PC-3 (cell line): Measurements from ENCODE around the gene LILRA2.
"Not testable (repeated sequence)": the region's sequence is repeated elsewhere in the genome, so short reads cannot be mapped to it uniquely, and the experiment has no call there.

Experiments
- EZH2 ChIP-seq: fragments of 300-600 bp; sonication (generic); IDR thresholded peaks from one replicate; pipeline ENCODE4 v1.6.1; 2017; ENCODE audit warnings: antibody characterized with exemption, mild to moderate bottlenecking, low read length; ENCODE audit not compliant: unreplicated experiment
- EZH2phosphoT487 ChIP-seq: fragments of 300-600 bp; sonication (generic); IDR thresholded peaks from 2 replicates; pipeline ENCODE4 v1.6.1; 2018; ENCODE audit warnings: mild to moderate bottlenecking, antibody characterized with exemption, low read length, borderline replicate concordance
- TF ChIP-seq, protein P1 (sequence below): fragments of 300-600 bp; sonication (generic); conservative IDR thresholded peaks from 2 replicates; pipeline ENCODE4 v1.5.1; 2017; ENCODE audit warnings: antibody characterized with exemption, low read depth, mild to moderate bottlenecking, low read length

DNA sequence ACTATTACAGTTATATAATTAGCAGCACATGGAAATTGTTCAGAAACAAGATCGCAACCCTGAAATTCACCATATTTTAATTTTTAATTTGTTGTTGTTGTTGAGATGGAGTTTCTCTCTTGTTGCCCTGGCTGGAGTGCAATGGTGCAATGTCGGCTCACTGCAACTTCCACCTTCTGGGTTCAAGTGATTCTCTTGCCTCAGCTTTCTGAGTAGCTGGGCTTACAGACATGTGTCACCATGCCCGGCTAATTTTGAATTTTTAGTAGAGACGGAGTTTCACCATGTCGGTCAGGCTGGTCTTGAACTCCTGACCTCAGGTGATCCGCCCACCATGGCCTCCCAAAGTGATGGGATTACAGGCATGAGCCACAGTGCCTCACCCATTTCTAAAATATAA, 10.4 kb upstream of the LILRA2 start:
- TF ChIP-seq, protein P1, sequence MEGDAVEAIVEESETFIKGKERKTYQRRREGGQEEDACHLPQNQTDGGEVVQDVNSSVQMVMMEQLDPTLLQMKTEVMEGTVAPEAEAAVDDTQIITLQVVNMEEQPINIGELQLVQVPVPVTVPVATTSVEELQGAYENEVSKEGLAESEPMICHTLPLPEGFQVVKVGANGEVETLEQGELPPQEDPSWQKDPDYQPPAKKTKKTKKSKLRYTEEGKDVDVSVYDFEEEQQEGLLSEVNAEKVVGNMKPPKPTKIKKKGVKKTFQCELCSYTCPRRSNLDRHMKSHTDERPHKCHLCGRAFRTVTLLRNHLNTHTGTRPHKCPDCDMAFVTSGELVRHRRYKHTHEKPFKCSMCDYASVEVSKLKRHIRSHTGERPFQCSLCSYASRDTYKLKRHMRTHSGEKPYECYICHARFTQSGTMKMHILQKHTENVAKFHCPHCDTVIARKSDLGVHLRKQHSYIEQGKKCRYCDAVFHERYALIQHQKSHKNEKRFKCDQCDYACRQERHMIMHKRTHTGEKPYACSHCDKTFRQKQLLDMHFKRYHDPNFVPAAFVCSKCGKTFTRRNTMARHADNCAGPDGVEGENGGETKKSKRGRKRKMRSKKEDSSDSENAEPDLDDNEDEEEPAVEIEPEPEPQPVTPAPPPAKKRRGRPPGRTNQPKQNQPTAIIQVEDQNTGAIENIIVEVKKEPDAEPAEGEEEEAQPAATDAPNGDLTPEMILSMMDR: not testable (repeated sequence)
- not testable (repeated sequence) for TF ChIP-seq EZH2, EZH2phosphoT487
